D721Med (cell line): ENCODE results near the gene SLC10A2.
"Not testable (repeated sequence)": the region's sequence is repeated elsewhere in the genome, so short reads cannot be mapped to it uniquely, and the experiment has no call there.

Experiments used
- DNase-seq: peaks from one replicate; pipeline ENCODE4 v3.0.0; 2011; ENCODE audit warnings: low spot score; ENCODE audit not compliant: insufficient read length
- FAIRE-seq: peaks from 2 replicates; lab custom pipeline; 2011; peaks lifted over from hg19 to GRCh38; lab: Jason Lieb, UNC
- CTCF ChIP-seq: IDR thresholded peaks from 2 replicates; pipeline ENCODE4 v1.5.1; 2012; ENCODE audit warnings: mild to moderate bottlenecking, control low read depth; ENCODE audit not compliant: insufficient read depth; ENCODE audit errors: missing control alignments

SLC10A2 gene

GRCh38 chr13:103066079-103066780 lies at the start of gene SLC10A2:
Gene SLC10A2, minus strand, starts transcription at chr13:103066417. Its CDS starts 168 bp downstream, at chr13:103066249.
- no peak for DNase-seq
- FAIRE-seq = no peak

GRCh38 chr13:103107580-103107979 lies 41.4 kb upstream of the SLC10A2 start:
- FAIRE-seq (no peak), DNase-seq (no peak)
- no peak for TF ChIP-seq CTCF

More at GRCh38 chr13:103066079-103066780, at the start of gene SLC10A2:
- TF ChIP-seq CTCF = no peak

GRCh38 chr13:103104340-103104739 lies 38.1 kb upstream of the SLC10A2 start:
- TF ChIP-seq CTCF = no peak
- FAIRE-seq = no peak
- no peak for DNase-seq

- DNase-seq, FAIRE-seq: not testable (repeated sequence)
Measured at GRCh38 chr13:103103456-103103855, 37.2 kb upstream of the SLC10A2 start.

GRCh38 chr13:103102482-103102881 lies 36.3 kb upstream of the SLC10A2 start:
- TF ChIP-seq CTCF = no peak
- DNase-seq = no peak
- no peak for FAIRE-seq

- no peak for DNase-seq
- TF ChIP-seq CTCF = no peak
- FAIRE-seq = no peak
Measured at GRCh38 chr13:103101901-103102300, 35.7 kb upstream of the SLC10A2 start.

GRCh38 chr13:103101500-103101899 lies 35.3 kb upstream of the SLC10A2 start:
- no peak for DNase-seq
- no peak for FAIRE-seq
- no peak for TF ChIP-seq CTCF
